GM10266 (cell line): Measurements from ENCODE around the gene DESI2.

ENCODE experiments used
- DNase-seq: peaks from one replicate; pipeline ENCODE4 v3.0.0; 2012; ENCODE audit errors: extremely low spot score
- CTCF ChIP-seq: IDR thresholded peaks from 2 replicates; pipeline ENCODE4 v1.5.1; 2012; ENCODE audit warnings: mild to moderate bottlenecking, low read depth; ENCODE audit not compliant: control insufficient read depth, insufficient read depth; ENCODE audit errors: missing control alignments

Gene DESI2

GRCh38 chr1:244705261-244706234 is 52.6 kb downstream of the DESI2 start:
- DNase-seq: no peak
- TF ChIP-seq CTCF: no peak

- no peak for TF ChIP-seq CTCF
- no peak for DNase-seq
Measured at GRCh38 chr1:244709076-244709475, 56.1 kb downstream of the DESI2 start.

GRCh38 chr1:244709476-244710368 is 56.8 kb downstream of the DESI2 start:
- TF ChIP-seq CTCF: no peak
- no peak for DNase-seq

- no peak for DNase-seq
- TF ChIP-seq CTCF: no peak
Measured at GRCh38 chr1:244710474-244711062, 57.6 kb downstream of the DESI2 start.

GRCh38 chr1:244712669-244713068 is 59.7 kb downstream of the DESI2 start:
- TF ChIP-seq CTCF: no peak
- no peak for DNase-seq

GRCh38 chr1:244713332-244713731 is 60.4 kb downstream of the DESI2 start:
- DNase-seq: no peak
- no peak for TF ChIP-seq CTCF
